Left kidney (tissue), 2 donors: Measurements from ENCODE around the gene RRAD. TPM values are rescaled to one million over a fixed set of nuclear protein-coding genes. Genes with fewer than 3 reads are reported as not detected.
"Not testable (repeated sequence)": the region's sequence is repeated elsewhere in the genome, so short reads cannot be mapped to it uniquely, and the experiment has no call there.

ENCODE experiments used
- DNase-seq: peaks from one replicate; pipeline ENCODE4 v3.0.0-alpha.2; 2013
- polyA plus RNA-seq: library from polyadenylated mRNA; unstranded; fragments of 120-200 nt; gene quantifications from one replicate; pipeline ENCODE4 v1.2.1, GENCODE V29; 2013; ENCODE audit not compliant: insufficient read length

The RRAD gene
- polyA plus RNA-seq, 1 donor = 3.7 TPM

- not testable (repeated sequence) for DNase-seq
These were observed 9.5 kb upstream of the RRAD start for GRCh38 chr16:66934839-66935313.

- DNase-seq = peak; percentile 85
These were observed 9.0 kb upstream of the RRAD start, which contains the start of gene CIAO2B for GRCh38 chr16:66934138-66934838. Gene CIAO2B (minus strand): TSS chr16:66934402. CDS start chr16:66934364, 38 bp downstream.

DNA sequence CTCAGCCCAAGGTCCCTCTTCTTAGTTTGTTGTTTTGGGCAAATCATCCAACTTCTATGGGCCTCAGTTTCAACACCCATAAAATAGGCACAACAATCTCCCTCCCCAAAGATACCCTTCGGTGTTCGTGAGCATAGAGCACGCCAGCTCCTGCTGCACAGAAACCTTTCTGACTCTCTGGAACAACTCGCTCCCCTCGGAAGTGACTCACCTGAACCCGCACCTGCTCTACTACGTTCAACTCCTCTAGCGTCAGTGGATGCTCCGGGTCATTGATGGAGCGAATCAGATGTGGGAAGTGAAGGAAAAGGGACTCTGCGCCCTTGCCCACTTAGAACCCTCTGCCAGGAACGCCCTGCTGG is 8.4 kb upstream of the RRAD start:
- DNase-seq = no peak

GRCh38 chr16:66932076-66932475 is 6.7 kb upstream of the RRAD start:
- no peak for DNase-seq

- DNase-seq = no peak
These were observed 6.3 kb upstream of the RRAD start for GRCh38 chr16:66931665-66932064.

- no peak for DNase-seq
These were observed 4.9 kb upstream of the RRAD start for GRCh38 chr16:66930189-66930588.

GRCh38 chr16:66928702-66929388 is 3.5 kb upstream of the RRAD start:
- DNase-seq = no peak

DNA sequence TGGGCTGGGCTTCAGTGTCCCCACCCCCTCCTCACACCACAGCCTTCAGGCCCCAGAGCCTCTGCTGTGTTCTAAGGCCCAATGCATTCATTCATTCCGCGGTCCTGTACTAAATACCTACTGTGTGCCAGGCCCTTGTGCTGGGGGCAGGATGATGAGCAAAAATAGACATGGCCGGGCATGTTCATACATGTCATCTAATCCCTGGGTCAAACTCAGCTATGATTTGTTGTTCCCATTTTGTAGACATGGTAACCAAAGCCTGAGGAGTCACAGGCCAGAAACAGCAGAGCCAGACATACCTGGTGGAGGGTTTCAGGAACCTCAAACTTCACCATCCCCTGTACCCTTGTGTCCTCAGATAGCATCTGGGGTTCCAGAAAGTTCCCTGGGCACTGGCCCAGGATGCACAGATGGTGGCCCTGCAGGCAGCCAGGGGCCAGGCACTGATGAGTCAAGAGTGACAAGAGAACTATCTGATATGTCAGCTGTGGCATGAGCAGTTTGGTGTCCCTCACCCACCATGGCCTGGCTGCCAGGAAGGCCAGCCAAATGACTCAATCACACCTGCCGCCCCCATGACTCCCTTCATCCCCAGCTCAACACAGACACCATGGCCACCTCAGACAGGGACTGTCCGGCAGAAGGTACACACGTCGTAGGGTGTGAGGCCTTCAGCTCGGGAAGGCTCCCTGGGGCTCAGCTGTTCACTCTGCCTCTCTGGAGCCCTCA is 2.7 kb upstream of the RRAD start:
- no peak for DNase-seq

GRCh38 chr16:66926961-66927436 is 1.7 kb upstream of the RRAD start:
- DNase-seq = no peak

DNA sequence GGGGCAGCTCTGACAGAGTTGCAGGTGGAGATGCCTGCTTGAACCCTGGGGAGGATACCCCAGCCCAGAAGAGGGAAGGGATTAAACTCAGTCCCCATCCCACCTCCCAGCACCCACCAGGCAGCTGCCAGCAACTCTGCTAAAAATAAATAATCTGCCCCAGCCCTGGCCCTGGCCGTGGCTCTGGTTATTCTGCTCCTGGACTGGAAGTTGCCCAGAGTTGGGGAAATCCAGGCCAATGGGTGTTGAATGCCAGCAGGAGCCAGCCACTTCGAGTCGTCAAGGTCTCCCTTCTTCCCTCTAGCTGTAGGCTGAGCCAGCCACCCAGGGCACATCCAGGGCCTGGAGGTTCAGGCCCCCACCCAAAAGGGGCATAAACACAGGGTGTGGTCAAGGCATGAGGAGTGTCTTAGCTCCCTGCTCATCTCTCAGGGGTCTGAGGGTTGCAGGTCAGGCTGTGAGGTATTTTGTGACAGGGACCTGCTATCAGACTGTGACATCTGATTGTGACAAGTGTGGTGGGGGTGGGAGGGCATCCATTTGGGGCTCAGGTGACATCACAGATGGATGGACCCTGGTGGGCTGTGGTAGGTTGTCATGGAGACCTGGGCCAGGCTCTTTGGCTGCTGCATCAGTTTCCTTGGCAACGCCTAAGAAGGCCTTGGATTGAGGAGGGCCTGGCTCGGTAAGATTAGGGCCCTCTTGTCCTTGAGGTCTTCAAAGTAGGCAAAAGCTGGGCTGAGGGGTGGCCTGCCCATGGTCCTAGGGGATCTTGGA is 1.0 kb upstream of the RRAD start:
- DNase-seq = no peak

DNA sequence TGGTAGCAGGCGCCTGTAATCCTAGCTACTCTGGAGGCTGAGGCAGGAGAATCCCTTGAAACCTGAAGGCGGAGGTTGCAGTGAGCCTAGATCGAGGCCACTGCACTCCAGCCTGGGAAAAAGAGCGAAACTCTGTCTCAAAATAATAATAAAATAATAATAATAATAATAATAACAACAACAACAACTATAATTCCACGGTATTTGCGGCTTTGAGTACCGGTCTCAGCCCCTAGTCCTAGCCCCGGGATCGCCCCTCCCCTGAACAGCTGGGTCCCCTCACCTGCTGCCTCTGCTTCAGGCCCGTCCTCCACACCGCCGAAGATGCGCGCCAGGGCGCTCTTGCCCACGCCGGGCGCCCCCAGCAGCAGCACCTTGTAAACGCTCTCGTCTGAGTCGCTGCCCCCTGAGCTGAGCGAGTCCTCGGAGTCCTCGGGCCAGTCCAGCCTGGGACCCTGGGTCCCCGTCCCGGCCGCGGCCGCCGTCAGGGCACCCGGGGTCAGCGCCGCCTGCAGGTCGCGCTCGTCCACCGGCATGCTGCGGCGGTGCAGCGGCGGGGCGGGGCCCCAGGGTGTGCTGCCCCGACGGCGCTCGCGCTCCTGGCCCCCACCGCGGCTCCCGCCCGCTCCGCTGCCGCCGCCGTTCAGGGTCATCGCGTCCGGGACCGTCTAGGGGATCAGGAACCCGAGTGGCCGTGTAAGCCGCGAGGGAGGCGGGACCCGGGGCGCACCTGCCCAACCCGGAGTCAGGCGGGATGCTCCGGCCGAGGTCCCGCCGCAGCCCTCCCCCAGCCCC is 611 bp downstream of the RRAD start:
- DNase-seq = no peak

DNA sequence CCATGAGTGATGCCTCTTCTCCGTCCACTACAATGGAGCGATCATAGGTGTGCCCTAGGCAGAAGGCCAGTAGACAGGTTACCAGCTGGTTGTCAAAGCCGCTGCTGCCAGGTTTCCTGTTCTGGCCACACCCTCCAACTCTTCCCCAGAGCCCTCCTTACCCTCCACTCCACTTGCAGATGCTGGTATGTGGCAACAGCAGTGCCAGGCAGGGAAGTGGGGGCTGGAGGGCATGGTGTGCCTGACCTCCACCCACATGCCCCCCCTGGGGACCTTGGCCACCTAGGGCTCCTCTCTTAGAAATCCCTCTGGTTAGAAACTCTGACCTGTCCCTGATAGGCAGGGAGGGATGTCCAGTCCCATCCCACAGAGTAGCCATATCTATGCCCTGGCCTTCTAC is 1.5 kb downstream of the RRAD start:
- DNase-seq = no peak

- DNase-seq = no peak
These were observed 2.0 kb downstream of the RRAD start for GRCh38 chr16:66923247-66923731.

GRCh38 chr16:66921729-66922450 is 3.4 kb downstream of the RRAD start:
- no peak for DNase-seq

DNA sequence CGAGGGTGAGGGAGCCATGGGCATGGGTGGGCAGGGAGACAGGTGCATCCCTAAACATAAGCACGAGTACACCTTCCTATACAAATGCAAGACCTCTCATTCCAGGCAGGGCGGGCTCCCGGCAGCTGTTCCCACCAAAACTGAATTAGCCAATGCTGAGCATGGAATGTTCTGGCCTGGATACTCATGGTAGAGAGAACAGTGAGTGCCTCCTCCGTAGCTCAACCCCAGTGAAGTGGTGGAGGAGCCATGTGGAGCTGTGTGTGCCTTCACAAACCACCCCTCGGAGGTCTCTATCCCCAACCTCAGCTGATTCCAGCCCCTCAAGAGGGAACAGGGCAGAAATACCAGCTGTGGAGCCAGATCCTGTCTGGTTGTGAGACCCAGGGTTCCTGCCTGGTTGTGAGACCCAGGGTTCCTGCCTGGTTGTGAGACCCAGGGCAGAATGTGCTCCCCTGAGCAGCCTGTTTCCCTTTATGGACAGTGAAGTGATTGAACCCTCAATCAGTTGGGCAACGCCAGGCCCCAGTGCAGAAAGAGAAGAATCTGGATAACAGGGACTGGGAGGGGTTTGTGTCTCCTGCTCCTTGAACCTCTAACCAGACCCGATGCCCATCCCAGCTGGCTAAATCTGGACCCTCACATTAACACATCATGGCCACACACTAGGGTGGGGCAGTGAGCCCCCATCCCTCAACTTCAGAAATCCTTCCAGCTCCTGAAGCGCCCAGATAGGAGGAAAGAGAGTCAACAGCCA is 4.2 kb downstream of the RRAD start:
- no peak for DNase-seq

DNA sequence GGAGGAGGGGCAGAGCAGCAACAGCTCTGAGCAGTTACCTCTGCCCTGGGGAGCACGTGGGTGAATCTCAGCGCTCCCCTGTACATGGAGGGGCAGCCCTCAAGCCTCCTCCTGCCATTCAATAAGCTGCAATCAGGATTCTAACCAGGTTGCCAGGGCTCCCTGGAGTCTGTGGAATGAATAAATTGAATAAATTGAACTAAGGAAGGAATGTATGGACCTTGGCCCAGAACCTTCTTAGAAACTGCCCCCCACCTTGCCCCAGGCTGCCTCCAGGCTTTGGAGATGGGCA is 5.1 kb downstream of the RRAD start:
- DNase-seq = no peak

- no peak for DNase-seq
These were observed 5.6 kb downstream of the RRAD start for GRCh38 chr16:66919569-66920298.

- peak; percentile 72 for DNase-seq
These were observed 6.3 kb downstream of the RRAD start, which contains the start of gene CDH16 for GRCh38 chr16:66918803-66919568. Gene CDH16 (minus strand): TSS chr16:66918885. CDS start chr16:66918065, 820 bp downstream.
